Uterus (tissue), 2 donors: ENCODE results near the gene RGS9BP.
A peak's percentile ranks its signal among the peaks of the same experiment; 100 is the strongest.

Source experiments
- CTCF ChIP-seq, 4 experiments: fragments of 200-600 bp in 2 of 4; fragments of 450-650 bp in 2 of 4; sonication (generic) in 2 of 4; IDR thresholded peaks; one replicate each; pipeline ENCODE4 v1.5.1; 2016 to 2019; ENCODE audit warnings: antibody characterized with exemption in 4 of 4, mild to moderate bottlenecking in 2 of 4, moderate library complexity in 1 of 4
- POLR2A ChIP-seq, 2 donors: fragments of 450-650 bp; IDR thresholded peaks; one replicate each; pipeline ENCODE4 v1.6.1; 2016; ENCODE audit warnings: antibody characterized with exemption in 2 of 2, mild to moderate bottlenecking in 1 of 2, moderate library complexity in 1 of 2

- TF ChIP-seq CTCF (IDR thresholded peaks at IDR 0.05): peak in 1 of 4 experiments; percentile 0
- TF ChIP-seq POLR2A (IDR thresholded peaks at IDR 0.05): no peak
These were observed 523 bp upstream of the RGS9BP start, which contains the start of gene ANKRD27 for GRCh38 chr19:32674931-32675719.
